MCF 10A (cell line): ENCODE measurements around the gene SLC39A10. TPM values are rescaled to one million over a fixed set of nuclear protein-coding genes. Genes with fewer than 3 reads are reported as not detected.

ENCODE experiments used
- BruUV-seq: library from RNA; stranded (reverse); fragments of 400-500 nt; replicated peaks from 2 replicates; lab custom pipeline; 2021; lab: Mats Ljungman, UMichigan
- CTCF ChIA-PET: fragments of 300-600 bp; sonication (Branson Sonifier 250); formaldehyde crosslinking; extraction: SDS; loops from one replicate; lab custom pipeline; 2021; ENCODE audit warnings: antibody characterized with exemption, inconsistent platforms; lab: Yijun Ruan, JAX
- POLR2A ChIA-PET: fragments of 300-600, 350-650 bp; sonication (Branson Sonifier 250); formaldehyde crosslinking; extraction: SDS; loops from one replicate; lab custom pipeline; 2020; ENCODE audit warnings: antibody characterized with exemption, inconsistent platforms; lab: Yijun Ruan, JAX
- DNase-seq: peaks from one replicate; pipeline ENCODE4 v3.0.0-alpha.2; 2018; ENCODE audit not compliant: unreplicated experiment
- H3K27ac Mint-ChIP-seq: one replicate; pipeline ENCODE4 v1.8.0; 2022; ENCODE audit warnings: mild to moderate bottlenecking, low read depth, mixed read lengths; ENCODE audit not compliant: unreplicated experiment
- H3K27me3 Mint-ChIP-seq: one replicate; pipeline ENCODE4 v1.8.0; 2022; ENCODE audit warnings: mixed read lengths; ENCODE audit not compliant: insufficient read depth, unreplicated experiment
- H3K36me3 Mint-ChIP-seq: one replicate; pipeline ENCODE4 v1.8.0; 2022; ENCODE audit warnings: mild to moderate bottlenecking, moderate library complexity, mixed read lengths; ENCODE audit not compliant: insufficient read depth, unreplicated experiment
- H3K4me1 Mint-ChIP-seq: one replicate; pipeline ENCODE4 v1.8.0; 2022; ENCODE audit warnings: mixed read lengths; ENCODE audit not compliant: insufficient read depth, unreplicated experiment
- H3K4me3 Mint-ChIP-seq: one replicate; pipeline ENCODE4 v1.8.0; 2022; ENCODE audit warnings: mild to moderate bottlenecking, moderate library complexity, mixed read lengths; ENCODE audit not compliant: unreplicated experiment
- H3K9me3 Mint-ChIP-seq: one replicate; pipeline ENCODE4 v1.8.0; 2022; ENCODE audit warnings: mixed read lengths; ENCODE audit not compliant: unreplicated experiment
- CTCF ChIP-seq: fragments of 200-600 bp; IDR thresholded peaks from one replicate; pipeline ENCODE4 v1.8.0; 2022; ENCODE audit warnings: antibody characterized with exemption, mild to moderate bottlenecking; ENCODE audit not compliant: unreplicated experiment
- intact Hi-C: fragments of 100-400 bp; cut with micrococcal nuclease; formaldehyde crosslinking; loops from 2 replicates; pipeline ENCODE4 v1.14.1; 2022
- total RNA-seq: library from RNA; stranded (reverse); gene quantifications from 2 replicates; pipeline ENCODE4 v1.2.3, GENCODE V29; 2022

The SLC39A10 gene
- total RNA-seq, 1 experiment from 2014 or later, result 59.8 TPM

GRCh38 chr2:195633573-195633870 is 23.5 kb upstream of the SLC39A10 start:
- no peak overlapping the region for H3K27ac Mint-ChIP-seq
- no peaks in the 10 kb centered on the region for H3K36me3 Mint-ChIP-seq
- peaks cover 5% of the 10 kb centered on the region for H3K9me3 Mint-ChIP-seq
- intact Hi-C loops, result no loop called here
- no TSS peak for BruUV-seq
- H3K27me3 Mint-ChIP-seq, result no peaks in the 10 kb centered on the region
- no peaks in the 10 kb centered on the region for H3K4me1 Mint-ChIP-seq
- ChIA-PET POLR2A (no interaction called here), CTCF (interaction anchor here (1.0 kb wide), 1 partner anchor 95 kb away, joined by 3 read pairs; no protein-coding TSS in a partner anchor)
- no peak overlapping the region for H3K4me3 Mint-ChIP-seq
- no peak for TF ChIP-seq CTCF
- DNase-seq, result no peak

- TF ChIP-seq CTCF, result no peak
- no peaks in the 10 kb centered on the region for H3K36me3 Mint-ChIP-seq
- no peaks in the 10 kb centered on the region for H3K27me3 Mint-ChIP-seq
- BruUV-seq, result no TSS peak
- no peak overlapping the region for H3K27ac Mint-ChIP-seq
- intact Hi-C loops, result no loop called here
- no peak for DNase-seq
- no peaks in the 10 kb centered on the region for H3K4me1 Mint-ChIP-seq
- CTCF ChIA-PET, result interaction anchor here (1.0 kb wide), 1 partner anchor 96 kb away, joined by 3 read pairs; no protein-coding TSS in a partner anchor
- peaks cover 5% of the 10 kb centered on the region for H3K9me3 Mint-ChIP-seq
- H3K4me3 Mint-ChIP-seq, result no peak overlapping the region
- POLR2A ChIA-PET, result interaction anchor here (0.6 kb wide), 1 partner anchor 100 kb away, joined by 3 read pairs; no protein-coding TSS in a partner anchor
Observed at GRCh38 chr2:195633974-195634373, 23.1 kb upstream of the SLC39A10 start.

GRCh38 chr2:195636890-195637289 is 20.1 kb upstream of the SLC39A10 start:
- ChIA-PET CTCF (interaction anchor here (0.6 to 1.0 kb wide), 4 partner anchors 9 to 1091 kb away, joined by 3 read pairs; no protein-coding TSS in a partner anchor), POLR2A (interaction anchor here (1.2 kb wide), 1 partner anchor 60 kb away, joined by 3 read pairs; no protein-coding TSS in a partner anchor)
- Mint-ChIP-seq H3K4me1 (no peaks in the 10 kb centered on the region), H3K9me3 (peaks cover 5% of the 10 kb centered on the region), H3K27me3 (no peaks in the 10 kb centered on the region), H3K27ac (no peak overlapping the region), H3K36me3 (no peaks in the 10 kb centered on the region), H3K4me3 (no peak overlapping the region)
- intact Hi-C loops, result no loop called here
- no TSS peak for BruUV-seq
- no peak for TF ChIP-seq CTCF
- peak; percentile 16 for DNase-seq

GRCh38 chr2:195638750-195639149 is 18.3 kb upstream of the SLC39A10 start:
- Mint-ChIP-seq H3K4me3 (no peak overlapping the region), H3K27me3 (no peaks in the 10 kb centered on the region), H3K27ac (no peak overlapping the region), H3K4me1 (no peaks in the 10 kb centered on the region), H3K9me3 (peaks cover 5% of the 10 kb centered on the region), H3K36me3 (no peaks in the 10 kb centered on the region)
- ChIA-PET CTCF (interaction anchor here (0.6 kb wide), 1 partner anchor 205 kb away, joined by 3 read pairs; no protein-coding TSS in a partner anchor), POLR2A (interaction anchor here (2.2 kb wide), 1 partner anchor 18 kb away, joined by 8 read pairs; the partner anchor contains the start of gene SLC39A10)
- no TSS peak for BruUV-seq
- intact Hi-C loops, result no loop called here
- no peak for DNase-seq
- no peak for TF ChIP-seq CTCF
